Transverse colon (tissue), 4 donors: ENCODE results near the gene SETD4. TPM values are rescaled to one million over a fixed set of nuclear protein-coding genes. Genes with fewer than 3 reads are reported as not detected.

Experiments
- DNase-seq: peaks from one replicate; pipeline ENCODE4 v3.0.0-alpha.2; 2019
- H3K27ac ChIP-seq, 4 donors: fragments of 200-600 bp; sonication (generic); 2 replicates each; pipeline ENCODE4 v1.5.1; 2016 to 2018; ENCODE audit warnings: inconsistent platforms in 4 of 4
- H3K27me3 ChIP-seq: fragments of 200-600 bp; sonication (generic); 2 replicates; pipeline ENCODE4 v1.5.1; 2017; ENCODE audit warnings: inconsistent platforms
- H3K36me3 ChIP-seq, 4 donors: fragments of 200-600 bp; sonication (generic); 2 replicates each; pipeline ENCODE4 v1.5.1; 2017 to 2019; ENCODE audit warnings: inconsistent platforms in 4 of 4
- H3K4me1 ChIP-seq, 4 donors: fragments of 200-600 bp; sonication (generic); 2 replicates each; pipeline ENCODE4 v1.5.1; 2017 to 2020; ENCODE audit warnings: inconsistent platforms in 4 of 4
- H3K4me3 ChIP-seq, 4 donors: fragments of 200-600 bp; sonication (generic); 1 replicate in 1 of 4; 2 replicates in 3 of 4; pipeline versions ENCODE4 v1.5.1 to v1.6.1; 2017 to 2019; ENCODE audit warnings: inconsistent platforms in 4 of 4
- H3K9me3 ChIP-seq, 2 donors: fragments of 200-600 bp; sonication (generic); 2 replicates each; pipeline ENCODE4 v1.5.1; 2017 to 2019; ENCODE audit warnings: inconsistent platforms in 2 of 2
- EP300 ChIP-seq: sonication (generic); formaldehyde crosslinking; IDR thresholded peaks from one replicate; pipeline ENCODE4 v1.6.1; 2017; ENCODE audit warnings: antibody characterized with exemption, low read depth
- POLR2A ChIP-seq: fragments of 450-650 bp; IDR thresholded peaks from one replicate; pipeline ENCODE4 v1.6.1; 2016; ENCODE audit warnings: antibody characterized with exemption, mild to moderate bottlenecking, moderate library complexity
- POLR2AphosphoS5 ChIP-seq, 3 donors: sonication (generic); formaldehyde crosslinking; IDR thresholded peaks; one replicate each; pipeline ENCODE4 v1.6.1; 2016; ENCODE audit warnings: antibody characterized with exemption in 3 of 3
- WGBS, 2 donors: methylation state at CpG; one replicate each; pipeline ENCODE4 v1.1.5; 2018; ENCODE audit warnings: low coverage in 1 of 2; 5-methylcytosine and 5-hydroxymethylcytosine counted together
- in situ Hi-C, 4 donors: fragments of 200-750 bp; cut with MboI; loops; one replicate each; pipeline versions ENCODE4 v1.15.0 to v1.15.1; 2017; ENCODE audit warnings: low sequenced_read_pairs in 3 of 4, low pct_ligation_motif_present in 1 of 4, low pct_unique_long_range_greater_than_20kb in 1 of 4
- intact Hi-C: fragments of 100-400 bp; cut with DNase I; formaldehyde crosslinking; loops from one replicate; pipeline ENCODE4 v1.15.1; 2023; ENCODE audit warnings: low total_unique reads
- total RNA-seq, 4 donors: library from RNA; depleted of rRNA; stranded (reverse); fragments of >200 nt; gene quantifications; one replicate each; pipeline ENCODE4 v1.1.0, GENCODE V29; 2016
- TF ChIP-seq, protein P1 (sequence below), 5 experiments: fragments of 200-600 bp in 3 of 5; fragments of 450-650 bp in 2 of 5; sonication (generic) in 3 of 5; IDR thresholded peaks; 1 replicate in 2 of 5; 2 replicates in 3 of 5; pipeline ENCODE4 v1.5.1; 2016 to 2017; ENCODE audit warnings: antibody characterized with exemption in 5 of 5, inconsistent platforms in 3 of 5, mild to moderate bottlenecking in 2 of 5, moderate library complexity in 1 of 5

SETD4 gene
- total RNA-seq, 4 donors from 2014 or later = 5.4 to 35.9 (median 29.4) TPM

DNA sequence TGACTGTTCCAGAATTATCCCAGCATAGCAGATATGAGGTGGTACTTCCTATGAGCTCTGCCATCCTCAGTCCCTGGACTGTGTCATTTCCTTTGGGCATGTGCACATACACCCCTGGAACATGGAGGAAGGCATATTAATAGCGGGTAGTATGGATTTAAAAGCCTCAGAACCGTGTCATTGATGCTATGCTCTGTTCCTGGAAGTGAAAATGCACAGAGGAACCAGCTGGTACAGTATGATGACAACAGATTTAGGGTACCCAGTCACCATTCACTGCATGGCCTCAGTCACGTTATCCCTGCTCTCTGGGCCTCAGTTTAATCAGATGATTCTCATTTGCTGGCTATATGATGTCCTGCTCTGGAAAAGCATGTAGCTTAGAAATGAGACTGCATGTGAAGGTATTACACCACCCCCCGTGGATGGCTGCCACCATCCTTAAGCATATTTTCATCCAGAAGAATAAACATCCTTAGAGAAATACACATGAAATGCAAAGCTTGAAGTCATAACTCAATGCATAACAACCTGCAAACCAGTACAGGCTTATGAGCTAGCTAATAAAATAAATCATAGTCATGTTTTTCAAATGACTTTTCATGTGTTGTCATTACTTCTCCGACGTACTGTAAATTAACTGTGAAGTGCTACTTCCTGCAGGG, 37.8 kb downstream of the SETD4 start:
- peak overlapping the region in 1 of 4 donors; percentile 28 for H3K27ac ChIP-seq
- no peak for DNase-seq
- H3K4me3 ChIP-seq = no peak overlapping the region
- intact Hi-C loops (loop anchor here (10.0 kb wide), 1 partner anchor 88 kb away; no protein-coding TSS in a partner anchor), in situ Hi-C loops (no loop called here)
- 53 to 66% methylated on average over 5 to 6 of the region's 6 CpGs for WGBS, 2 donors
- H3K27me3 ChIP-seq = peaks cover 2% of the 10 kb centered on the region
- H3K36me3 ChIP-seq = no peaks in the 10 kb centered on the region
- TF ChIP-seq, protein P1, sequence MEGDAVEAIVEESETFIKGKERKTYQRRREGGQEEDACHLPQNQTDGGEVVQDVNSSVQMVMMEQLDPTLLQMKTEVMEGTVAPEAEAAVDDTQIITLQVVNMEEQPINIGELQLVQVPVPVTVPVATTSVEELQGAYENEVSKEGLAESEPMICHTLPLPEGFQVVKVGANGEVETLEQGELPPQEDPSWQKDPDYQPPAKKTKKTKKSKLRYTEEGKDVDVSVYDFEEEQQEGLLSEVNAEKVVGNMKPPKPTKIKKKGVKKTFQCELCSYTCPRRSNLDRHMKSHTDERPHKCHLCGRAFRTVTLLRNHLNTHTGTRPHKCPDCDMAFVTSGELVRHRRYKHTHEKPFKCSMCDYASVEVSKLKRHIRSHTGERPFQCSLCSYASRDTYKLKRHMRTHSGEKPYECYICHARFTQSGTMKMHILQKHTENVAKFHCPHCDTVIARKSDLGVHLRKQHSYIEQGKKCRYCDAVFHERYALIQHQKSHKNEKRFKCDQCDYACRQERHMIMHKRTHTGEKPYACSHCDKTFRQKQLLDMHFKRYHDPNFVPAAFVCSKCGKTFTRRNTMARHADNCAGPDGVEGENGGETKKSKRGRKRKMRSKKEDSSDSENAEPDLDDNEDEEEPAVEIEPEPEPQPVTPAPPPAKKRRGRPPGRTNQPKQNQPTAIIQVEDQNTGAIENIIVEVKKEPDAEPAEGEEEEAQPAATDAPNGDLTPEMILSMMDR (IDR thresholded peaks at IDR 0.05) = no peak
- no peak for TF ChIP-seq EP300
- no peak for TF ChIP-seq POLR2AphosphoS5 (IDR thresholded peaks at IDR 0.05)
- TF ChIP-seq POLR2A = no peak
- peaks cover 0 to 8% (median 0%) of the 10 kb centered on the region in 4 donors for H3K4me1 ChIP-seq
- no peaks in the 10 kb centered on the region for H3K9me3 ChIP-seq

DNA sequence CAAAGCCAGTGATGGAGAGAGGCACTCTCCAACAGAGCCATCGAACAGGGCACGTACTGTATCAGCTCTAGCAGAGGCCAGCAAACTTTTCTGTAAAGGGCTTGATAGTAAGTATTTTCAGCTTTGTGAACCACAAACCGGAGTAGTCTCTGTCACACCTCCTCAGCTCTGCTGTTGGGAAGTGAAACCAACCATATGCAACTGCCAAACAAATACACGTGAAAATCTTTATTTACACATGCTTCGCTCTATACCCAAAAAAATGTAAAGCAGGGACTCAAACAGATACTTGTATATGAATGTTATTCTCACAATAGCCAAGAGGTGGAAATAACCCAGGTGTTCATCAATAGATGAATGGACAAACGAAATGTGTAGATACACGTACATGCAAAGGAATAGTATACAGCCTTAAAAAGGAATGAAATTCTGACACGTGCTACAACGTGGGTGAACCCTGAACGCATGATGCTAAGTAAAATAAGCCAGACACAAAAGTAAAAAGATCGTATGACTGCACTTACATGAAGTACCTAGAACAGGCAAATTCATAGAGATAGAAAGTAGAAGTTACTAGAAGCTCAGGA, 39.0 kb downstream of the SETD4 start:
- H3K4me3 ChIP-seq = no peak overlapping the region
- H3K36me3 ChIP-seq = no peaks in the 10 kb centered on the region
- 80 to 81% methylated on average over 9 to 11 of the region's 11 CpGs for WGBS, 2 donors
- no peak overlapping the region for H3K27ac ChIP-seq
- no peak for DNase-seq
- H3K9me3 ChIP-seq = no peaks in the 10 kb centered on the region
- in situ Hi-C loops (no loop called here), intact Hi-C loops (loop anchor here (10.0 kb wide), 1 partner anchor 87 kb away; no protein-coding TSS in a partner anchor)
- TF ChIP-seq EP300 = no peak
- TF ChIP-seq POLR2A = no peak
- TF ChIP-seq, protein P1 (IDR thresholded peaks at IDR 0.05) = no peak
- TF ChIP-seq POLR2AphosphoS5 (IDR thresholded peaks at IDR 0.05) = no peak
- peaks cover 4% of the 10 kb centered on the region for H3K27me3 ChIP-seq
- H3K4me1 ChIP-seq = peaks cover 0 to 8% (median 0%) of the 10 kb centered on the region in 4 donors

DNA sequence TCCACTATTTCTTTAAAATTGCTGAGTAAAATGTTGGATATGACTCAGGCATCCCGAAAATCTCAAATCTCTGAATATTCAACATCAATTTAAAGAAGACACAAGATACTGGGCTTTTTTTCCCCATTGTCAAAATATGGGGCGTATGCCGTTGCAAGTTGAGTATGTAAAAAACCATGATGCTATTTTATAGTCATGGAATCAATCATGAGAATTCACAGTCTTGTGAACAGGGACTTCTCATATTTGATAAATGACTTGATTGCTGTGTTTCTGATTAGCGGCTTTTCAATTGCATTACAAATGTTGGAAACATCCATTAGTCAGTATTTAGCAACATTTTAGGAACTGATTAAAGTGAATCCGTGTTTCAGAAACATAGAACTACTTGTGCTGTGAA, 45.3 kb downstream of the SETD4 start:
- Histone ChIP-seq H3K36me3 (no peaks in the 10 kb centered on the region), H3K4me3 (no peak overlapping the region), H3K27me3 (peaks cover 7% of the 10 kb centered on the region), H3K27ac (no peak overlapping the region), H3K9me3 (no peaks in the 10 kb centered on the region), H3K4me1 (no peaks in the 10 kb centered on the region)
- 82 to 83% methylated on average over 5 of the region's 5 CpGs for WGBS, 2 donors
- TF ChIP-seq EP300 = no peak
- TF ChIP-seq, protein P1 (IDR thresholded peaks at IDR 0.05) = no peak
- TF ChIP-seq POLR2AphosphoS5 (IDR thresholded peaks at IDR 0.05) = no peak
- TF ChIP-seq POLR2A = no peak
- intact Hi-C loops (no loop called here), in situ Hi-C loops (no loop called here)
- DNase-seq = no peak

DNA sequence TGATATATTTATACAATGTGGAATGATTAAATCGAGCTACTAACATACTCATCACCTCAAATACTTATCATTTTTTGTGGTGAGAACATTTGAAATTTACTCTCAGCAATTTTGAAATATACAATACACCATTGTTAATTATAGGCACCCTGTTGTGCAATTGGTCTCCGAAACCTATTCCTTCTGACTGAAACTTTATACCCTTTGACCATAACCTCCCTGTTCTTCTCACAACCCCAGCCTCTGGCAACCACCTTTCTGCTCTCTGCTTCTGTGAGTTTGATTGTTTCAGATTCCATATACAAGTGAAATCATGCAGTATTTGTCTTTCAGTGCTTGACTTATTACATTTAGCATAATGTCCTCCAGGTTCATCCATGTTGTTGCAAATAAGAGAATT, 49.5 kb downstream of the SETD4 start:
- H3K4me1 ChIP-seq = no peaks in the 10 kb centered on the region
- intact Hi-C loops (no loop called here), in situ Hi-C loops (no loop called here)
- no peaks in the 10 kb centered on the region for H3K9me3 ChIP-seq
- H3K27me3 ChIP-seq = peaks cover 3% of the 10 kb centered on the region
- H3K27ac ChIP-seq = no peak overlapping the region
- no peak for TF ChIP-seq EP300
- TF ChIP-seq POLR2A = no peak
- TF ChIP-seq, protein P1 (IDR thresholded peaks at IDR 0.05) = no peak
- TF ChIP-seq POLR2AphosphoS5 (IDR thresholded peaks at IDR 0.05) = no peak
- DNase-seq = no peak
- 57 to 61% methylated on average over 2 of the region's 2 CpGs for WGBS, 2 donors
- H3K36me3 ChIP-seq = no peaks in the 10 kb centered on the region
- H3K4me3 ChIP-seq = no peak overlapping the region
